ENCODE results near the gene LAMA1. TPM values are rescaled to one million over a fixed set of nuclear protein-coding genes. Genes with fewer than 3 reads are reported as not detected.

LAMA1 gene
- total and polyA plus RNA-seq, 8 donors: 0.31 to 1.7 (median 1.2) TPM; not detected in 5

- no peaks in the 10 kb centered on the region for H3K27me3 ChIP-seq
- no peak for DNase-seq
- H3K4me3 ChIP-seq: no peak overlapping the region
- intact Hi-C loops (cut with DNase I; ENCODE audit: low total_unique reads): no loop called here
- peaks cover 5 to 37% (median 6%) of the 10 kb centered on the region in 4 donors for H3K4me1 ChIP-seq
- no peaks in the 10 kb centered on the region for H3K36me3 ChIP-seq
- no peaks in the 10 kb centered on the region for H3K9me3 ChIP-seq
- peak overlapping the region in 2 of 5 donors; percentile 7 to 41 for H3K27ac ChIP-seq
- WGBS, 5 donors: 78 to 88% (median 85%) methylated on average over 17 of the region's 17 CpGs
- TF ChIP-seq CTCF (IDR thresholded peaks at IDR 0.05) (no peak), EP300 (IDR thresholded peaks at IDR 0.05) (no peak), POLR2A (IDR thresholded peaks at IDR 0.05) (no peak), POLR2AphosphoS5 (IDR thresholded peaks at IDR 0.05) (no peak)
Measured at GRCh38 chr18:6951336-6952090, 166.1 kb downstream of the LAMA1 start.

GRCh38 chr18:6950641-6951040 lies 167.0 kb downstream of the LAMA1 start:
- WGBS, 5 donors: 61 to 69% (median 65%) methylated on average over 14 of the region's 14 CpGs
- no peak for DNase-seq
- peak overlapping the region in 4 of 5 donors; percentile 7 to 41 (median 22) for H3K27ac ChIP-seq

GRCh38 chr18:6949800-6950586 lies 167.6 kb downstream of the LAMA1 start:
- DNase-seq: peak in 1 of 2 donors; percentile 63
- TF ChIP-seq POLR2A (IDR thresholded peaks at IDR 0.05): no peak
- peak in 1 of 3 donors; percentile 53 for TF ChIP-seq POLR2AphosphoS5 (IDR thresholded peaks at IDR 0.05)
- no peak for TF ChIP-seq CTCF (IDR thresholded peaks at IDR 0.05)
- H3K4me3 ChIP-seq: no peak overlapping the region
- peaks cover 5 to 37% (median 6%) of the 10 kb centered on the region in 4 donors for H3K4me1 ChIP-seq
- peak overlapping the region in 4 of 5 donors; percentile 33 to 66 (median 48) for H3K27ac ChIP-seq
- H3K27me3 ChIP-seq: no peaks in the 10 kb centered on the region
- WGBS, 5 donors: 26 to 50% (median 34%) methylated on average over 11 of the region's 11 CpGs
- H3K36me3 ChIP-seq: no peaks in the 10 kb centered on the region
- intact Hi-C loops (cut with DNase I; ENCODE audit: low total_unique reads): no loop called here
- H3K9me3 ChIP-seq: no peaks in the 10 kb centered on the region

More at GRCh38 chr18:6950641-6951040, 167.0 kb downstream of the LAMA1 start:
- intact Hi-C loops (cut with DNase I; ENCODE audit: low total_unique reads): no loop called here
- Histone ChIP-seq H3K36me3 (no peaks in the 10 kb centered on the region), H3K4me3 (no peak overlapping the region), H3K9me3 (no peaks in the 10 kb centered on the region), H3K4me1 (peaks cover 5 to 37% (median 6%) of the 10 kb centered on the region in 4 donors), H3K27me3 (no peaks in the 10 kb centered on the region)
- no peak for TF ChIP-seq POLR2AphosphoS5 (IDR thresholded peaks at IDR 0.05)

GRCh38 chr18:6948281-6949055 lies 169.1 kb downstream of the LAMA1 start:
- WGBS, 5 donors: 66 to 82% (median 72%) methylated on average over 16 of the region's 16 CpGs
- intact Hi-C loops (cut with DNase I; ENCODE audit: low total_unique reads): no loop called here
- peaks cover 5 to 37% (median 6%) of the 10 kb centered on the region in 4 donors for H3K4me1 ChIP-seq
- no peaks in the 10 kb centered on the region for H3K9me3 ChIP-seq
- no peak overlapping the region for H3K4me3 ChIP-seq
- TF ChIP-seq POLR2AphosphoS5 (IDR thresholded peaks at IDR 0.05) (no peak), EP300 (IDR thresholded peaks at IDR 0.05) (no peak), CTCF (IDR thresholded peaks at IDR 0.05) (no peak), POLR2A (IDR thresholded peaks at IDR 0.05) (no peak)
- peak overlapping the region in 2 of 5 donors; percentile 39 to 52 for H3K27ac ChIP-seq
- H3K36me3 ChIP-seq: no peaks in the 10 kb centered on the region
- H3K27me3 ChIP-seq: no peaks in the 10 kb centered on the region
- DNase-seq: no peak
